Activated CD4-positive, alpha-beta memory T cell treated with anti-CD3 and anti-CD28 coated beads, Interleukin-2, amount 10 ng/mL, durations not matched to agents 7 days and 5 days (primary cell): Measurements from ENCODE around the gene NDUFS3. TPM values are rescaled to one million over a fixed set of nuclear protein-coding genes. Genes with fewer than 3 reads are reported as not detected.
"Not testable (repeated sequence)": the region's sequence is repeated elsewhere in the genome, so short reads cannot be mapped to it uniquely, and the experiment has no call there.

Source experiments
- CTCF ChIA-PET: fragments of 350-600 bp; sonication (Branson Sonifier 250); formaldehyde crosslinking; loops from one replicate; lab custom pipeline; 2021; ENCODE audit warnings: antibody characterized with exemption, inconsistent platforms; lab: Charles Lee
- POLR2A ChIA-PET: fragments of 350-600 bp; sonication (Branson Sonifier 250); formaldehyde crosslinking; loops from one replicate; lab custom pipeline; 2021; ENCODE audit warnings: antibody characterized with exemption; lab: Charles Lee
- DNase-seq: peaks from one replicate; pipeline ENCODE4 v3.0.0-alpha.2; 2020
- H3K27ac Mint-ChIP-seq: one replicate; pipeline ENCODE4 v1.8.0; 2021; ENCODE audit warnings: mild to moderate bottlenecking, mixed read lengths
- H3K27me3 Mint-ChIP-seq: one replicate; pipeline ENCODE4 v1.8.0; 2021; ENCODE audit warnings: mixed read lengths
- H3K36me3 Mint-ChIP-seq: one replicate; pipeline ENCODE4 v1.8.0; 2021; ENCODE audit warnings: low read depth, mixed read lengths
- H3K4me1 Mint-ChIP-seq: one replicate; pipeline ENCODE4 v1.8.0; 2021; ENCODE audit warnings: mixed read lengths
- H3K4me3 Mint-ChIP-seq: one replicate; pipeline ENCODE4 v1.8.0; 2021; ENCODE audit warnings: mild to moderate bottlenecking, mixed read lengths
- H3K9me3 Mint-ChIP-seq: one replicate; pipeline ENCODE4 v1.8.0; 2021; ENCODE audit warnings: mixed read lengths
- total RNA-seq, 2 experiments: library from RNA; stranded (reverse); gene quantifications; one replicate each; pipeline ENCODE4 v1.2.3, GENCODE V29; 2021

Gene NDUFS3
- total RNA-seq, result 10 to 100 TPM; 95.6 to 99.9 TPM

DNA sequence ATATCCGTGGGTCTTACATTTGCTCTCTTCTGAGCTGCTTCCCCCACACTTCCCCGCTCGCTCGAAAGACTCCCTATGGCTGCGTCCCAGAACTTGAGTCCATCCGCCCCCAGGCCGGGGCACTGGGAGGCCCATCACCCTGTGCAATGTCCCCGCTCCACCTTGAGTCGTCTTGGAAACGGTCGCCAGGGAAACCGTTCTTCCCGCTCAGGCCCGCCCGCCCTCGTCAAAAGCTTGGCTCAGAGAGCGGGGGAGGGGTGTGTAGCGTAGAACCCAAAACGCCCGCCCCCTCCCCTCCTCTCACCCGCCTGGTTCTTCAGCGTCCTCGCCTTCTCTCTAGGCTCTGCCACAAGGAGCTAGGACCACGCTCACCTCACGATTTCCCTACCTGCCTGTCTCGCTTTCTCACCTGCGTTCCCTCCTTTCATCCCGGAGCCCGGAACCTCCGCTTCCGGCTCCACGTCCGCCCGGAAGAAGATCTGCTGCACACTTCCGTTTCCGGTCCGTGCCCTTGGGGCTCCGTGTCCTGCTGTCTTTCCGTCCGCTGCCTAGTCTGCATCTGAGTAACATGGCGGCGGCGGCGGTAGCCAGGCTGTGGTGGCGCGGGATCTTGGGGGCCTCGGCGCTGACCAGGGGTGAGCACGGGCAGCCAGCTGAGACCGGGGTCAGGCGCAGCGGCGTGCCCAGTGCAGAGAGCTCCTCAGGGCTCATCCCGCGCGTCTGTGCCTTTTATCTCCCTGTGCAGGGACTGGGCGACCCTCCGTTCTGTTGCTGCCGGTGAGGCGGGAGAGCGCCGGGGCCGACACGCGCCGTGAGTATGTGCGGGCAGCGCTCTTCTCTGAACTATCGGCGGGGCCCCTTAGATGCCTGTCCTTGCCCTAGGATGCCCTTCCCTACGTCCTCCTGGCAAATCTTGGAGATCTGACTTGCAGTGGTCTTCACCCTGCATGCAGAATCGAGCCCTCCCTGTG lies at the start of gene NDUFS3, which contains the start of gene KBTBD4:
Gene NDUFS3, plus strand, starts transcription at position 551 of the 971 bp plus-strand sequence. Its CDS starts 18 bp downstream, at position 569.
Gene KBTBD4, minus strand, starts transcription at position 447 of the 971 bp plus-strand sequence. Its CDS starts 19 bp downstream, at position 428.
- CTCF ChIA-PET, result interaction anchor here (0.9 to 2.4 kb wide), 6 partner anchors 14 to 137 kb away, joined by 3 to 7 read pairs (median 4); partner anchors contain the start of genes AGBL2 and PTPMT1
- Mint-ChIP-seq H3K27ac (peak within 1 kb of the TSS; percentile 86), H3K36me3 (peaks cover 55% of the 10 kb centered on the region), H3K9me3 (no peaks in the 10 kb centered on the region), H3K4me1 (peaks cover 36% of the 10 kb centered on the region), H3K4me3 (peak within 1 kb of the TSS; percentile 91), H3K27me3 (no peaks in the 10 kb centered on the region)
- POLR2A ChIA-PET, result interaction anchor here (0.6 to 6.8 kb wide), 17 partner anchors 8 to 642 kb away, joined by 3 to 85 read pairs (median 5); partner anchors contain the start of genes ACP2, AGBL2, C1QTNF4 and CELF1
- DNase-seq, result peak; percentile 90

DNA sequence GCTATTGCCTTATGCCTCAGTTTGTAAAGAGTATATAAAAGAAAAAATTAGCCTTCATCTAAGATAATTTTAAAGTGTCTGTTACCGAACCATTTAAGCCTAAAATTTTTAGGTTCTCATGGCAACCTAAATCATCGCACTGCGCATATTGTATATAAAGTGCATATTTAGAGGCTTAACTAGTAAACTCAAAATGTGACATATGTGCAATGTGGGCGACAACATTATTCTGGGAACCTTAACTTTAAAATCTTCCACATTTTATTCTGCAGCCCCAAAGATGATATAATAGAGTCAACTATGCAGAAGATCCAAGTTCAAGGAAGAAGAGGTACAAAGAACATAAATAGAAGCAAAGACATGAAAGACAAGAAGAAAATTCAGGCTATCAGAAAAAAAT lies 48.9 kb upstream of the NDUFS3 start:
- DNase-seq, result no peak
- Mint-ChIP-seq H3K4me1 (peaks cover 21% of the 10 kb centered on the region), H3K4me3 (no peak overlapping the region), H3K9me3 (no peaks in the 10 kb centered on the region), H3K27me3 (no peaks in the 10 kb centered on the region), H3K36me3 (peaks cover 13% of the 10 kb centered on the region), H3K27ac (no peak overlapping the region)
- CTCF ChIA-PET, result interaction anchor here (1.6 kb wide), 1 partner anchor 10 kb away, joined by 6 read pairs; no protein-coding TSS in a partner anchor
- POLR2A ChIA-PET, result no interaction called here

DNA sequence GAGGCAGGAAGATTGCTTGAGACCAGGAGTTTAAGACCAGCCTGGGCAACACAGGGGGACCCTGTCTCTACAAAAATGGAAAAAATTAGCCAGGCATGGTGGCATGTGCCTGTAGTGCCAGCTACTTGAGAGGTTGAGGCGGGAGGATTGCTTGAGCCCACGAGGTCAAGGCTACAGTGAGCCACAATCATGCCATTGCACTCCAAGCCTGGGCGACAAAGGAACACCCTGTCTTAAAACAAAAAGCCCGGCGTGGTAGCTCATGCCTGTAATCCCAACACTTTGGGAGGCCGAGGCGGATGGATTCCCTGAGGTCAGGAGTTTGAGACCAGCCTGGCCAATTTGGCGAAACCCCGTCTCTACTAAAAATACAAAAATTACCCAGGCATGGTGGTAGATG lies 48.2 kb upstream of the NDUFS3 start:
- POLR2A ChIA-PET, H3K27ac Mint-ChIP-seq, H3K4me3 Mint-ChIP-seq, DNase-seq, H3K27me3 Mint-ChIP-seq, H3K9me3 Mint-ChIP-seq: not testable (repeated sequence)
- H3K4me1 Mint-ChIP-seq, result peaks cover 17% of the 10 kb centered on the region
- peaks cover 12% of the 10 kb centered on the region for H3K36me3 Mint-ChIP-seq
- CTCF ChIA-PET, result interaction anchor here (1.6 kb wide), 1 partner anchor 9 kb away, joined by 6 read pairs; no protein-coding TSS in a partner anchor

DNA sequence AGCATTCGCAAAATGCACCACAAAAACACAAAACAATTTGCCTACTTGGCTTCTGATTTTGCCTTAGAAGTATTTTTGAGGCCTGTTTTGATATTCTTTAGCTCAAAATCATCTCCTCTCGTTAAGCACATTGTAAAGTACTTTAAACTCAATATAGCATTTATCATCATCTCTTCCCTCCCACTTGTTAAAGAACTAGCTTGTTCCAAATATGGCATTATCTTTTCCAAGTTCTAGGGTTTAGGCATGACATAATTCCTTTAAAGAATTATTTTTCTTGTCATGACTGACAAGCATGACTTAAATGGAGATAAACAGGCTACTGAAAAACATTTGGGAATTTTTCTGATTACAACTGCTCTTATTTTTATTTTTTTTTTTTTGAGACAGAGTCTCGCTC lies 47.2 kb upstream of the NDUFS3 start:
- peaks cover 8% of the 10 kb centered on the region for H3K4me1 Mint-ChIP-seq

DNA sequence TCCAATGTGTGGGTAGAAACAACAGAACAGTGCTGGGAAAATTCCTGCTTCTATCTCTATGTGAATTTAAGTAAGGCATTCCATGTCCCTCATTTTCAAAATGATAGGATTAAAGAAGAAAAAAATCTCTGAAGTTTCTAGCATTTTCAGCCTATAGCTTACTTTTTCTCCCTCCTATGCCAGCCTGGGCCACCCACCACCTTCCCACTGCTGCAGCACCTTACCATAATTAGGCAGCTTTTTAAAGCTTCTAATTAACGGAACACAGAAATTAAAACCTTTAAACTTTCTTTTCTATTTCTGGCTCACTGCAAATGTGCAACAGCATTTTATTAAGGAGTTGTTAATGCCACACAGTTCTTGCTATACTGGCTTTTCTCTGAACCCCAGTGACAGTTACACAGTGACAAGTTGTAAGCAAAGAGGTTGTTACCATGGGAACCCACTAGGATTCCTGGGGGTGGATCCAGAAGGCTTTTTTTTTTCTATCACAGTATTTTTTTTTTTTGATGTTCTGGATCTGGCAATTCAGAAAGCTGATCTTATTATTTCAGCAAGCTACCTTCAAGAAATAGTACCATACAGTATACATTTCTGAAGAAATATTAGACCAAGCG lies 46.2 kb upstream of the NDUFS3 start:
- CTCF ChIA-PET, result interaction anchor here (0.6 to 1.3 kb wide), 2 partner anchors 18 to 158 kb away, joined by 3 read pairs; no protein-coding TSS in a partner anchor
- H3K4me1 Mint-ChIP-seq, result peaks cover 8% of the 10 kb centered on the region
- H3K9me3 Mint-ChIP-seq, result no peaks in the 10 kb centered on the region
- no peak for DNase-seq
- no peaks in the 10 kb centered on the region for H3K27me3 Mint-ChIP-seq
- no peak overlapping the region for H3K27ac Mint-ChIP-seq
- POLR2A ChIA-PET, result interaction anchor here (0.6 kb wide), 1 partner anchor 11 kb away, joined by 3 read pairs; no protein-coding TSS in a partner anchor
- peaks cover 14% of the 10 kb centered on the region for H3K36me3 Mint-ChIP-seq
- H3K4me3 Mint-ChIP-seq, result no peak overlapping the region

More for the DNA sequence above, 47.2 kb upstream of the NDUFS3 start:
- no peaks in the 10 kb centered on the region for H3K9me3 Mint-ChIP-seq
- ChIA-PET POLR2A (no interaction called here), CTCF (interaction anchor here (1.0 to 1.3 kb wide), 2 partner anchors 19 to 22 kb away, joined by 3 to 4 read pairs; partner anchors contain the start of gene CELF1)
- H3K36me3 Mint-ChIP-seq, result peaks cover 14% of the 10 kb centered on the region
- no peak overlapping the region for H3K27ac Mint-ChIP-seq
- H3K27me3 Mint-ChIP-seq, result no peaks in the 10 kb centered on the region
- no peak for DNase-seq
- H3K4me3 Mint-ChIP-seq, result no peak overlapping the region

DNA sequence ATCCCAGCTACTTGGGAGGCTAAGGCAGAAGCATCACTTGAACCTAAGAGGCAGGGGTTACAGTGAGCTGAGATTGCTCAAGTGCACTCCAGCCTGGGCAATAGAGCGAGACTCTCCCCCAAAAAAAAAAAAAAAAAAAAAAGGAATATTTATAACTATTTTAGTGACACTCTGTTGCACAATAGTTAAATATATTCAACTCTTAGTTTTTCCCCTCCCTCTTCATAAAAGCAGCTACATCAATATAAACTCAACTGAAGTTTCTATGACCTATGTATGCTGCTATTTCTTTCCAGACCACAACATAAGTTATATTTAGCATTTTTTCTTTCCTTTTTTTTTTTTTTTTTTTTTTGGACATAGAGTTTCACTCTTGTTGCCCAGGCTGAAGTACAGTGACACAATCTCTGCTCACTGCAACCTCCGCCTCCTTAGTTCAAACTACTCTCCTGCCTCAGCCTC lies 45.2 kb upstream of the NDUFS3 start:
- Mint-ChIP-seq H3K36me3 (peaks cover 16% of the 10 kb centered on the region), H3K27me3 (no peaks in the 10 kb centered on the region), H3K9me3 (no peaks in the 10 kb centered on the region), H3K27ac (no peak overlapping the region), H3K4me3 (no peak overlapping the region), H3K4me1 (peaks cover 12% of the 10 kb centered on the region)
- ChIA-PET POLR2A (interaction anchor here (1.2 kb wide), 1 partner anchor 19 kb away, joined by 4 read pairs; the partner anchor contains the start of gene CELF1), CTCF (interaction anchor here (0.6 to 1.5 kb wide), 4 partner anchors 10 to 79 kb away, joined by 3 to 4 read pairs (median 3); no protein-coding TSS in a partner anchor)
- no peak for DNase-seq

DNA sequence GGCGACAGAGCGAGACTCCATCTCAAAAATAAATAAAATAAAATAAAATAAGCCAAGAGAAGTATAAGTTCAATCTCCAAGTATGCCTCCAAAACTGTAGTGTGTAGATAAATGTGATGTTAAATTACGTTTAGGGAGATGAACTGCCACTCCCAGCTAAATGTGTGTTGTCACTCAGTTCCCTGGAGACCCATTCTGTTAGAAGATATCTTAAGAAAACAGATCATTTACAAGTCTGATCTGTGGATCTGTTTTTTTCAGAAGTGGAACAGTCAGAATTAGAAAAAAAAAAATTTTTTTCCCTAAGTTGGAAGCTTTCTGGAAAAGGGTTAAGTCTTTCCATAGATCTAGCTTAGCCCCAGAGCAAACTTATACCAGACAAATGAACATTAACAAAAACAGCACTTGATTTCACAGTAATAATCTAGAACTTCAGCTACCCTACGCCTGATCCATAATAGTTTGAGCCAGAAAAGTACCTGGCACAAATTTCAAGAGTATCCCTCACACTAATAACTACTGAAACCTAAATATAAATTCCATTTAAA lies 44.1 kb upstream of the NDUFS3 start:
- CTCF ChIA-PET, result interaction anchor here (0.7 to 1.5 kb wide), 3 partner anchors 11 to 52 kb away, joined by 3 to 4 read pairs (median 3); no protein-coding TSS in a partner anchor
- Mint-ChIP-seq H3K27ac (no peak overlapping the region), H3K4me1 (peaks cover 21% of the 10 kb centered on the region), H3K36me3 (peaks cover 18% of the 10 kb centered on the region), H3K9me3 (no peaks in the 10 kb centered on the region), H3K4me3 (no peak overlapping the region), H3K27me3 (no peaks in the 10 kb centered on the region)
- POLR2A ChIA-PET, result interaction anchor here (1.1 to 1.4 kb wide), 3 partner anchors 10 to 20 kb away, joined by 3 to 5 read pairs (median 4); partner anchors contain the start of gene CELF1
- DNase-seq, result no peak

DNA sequence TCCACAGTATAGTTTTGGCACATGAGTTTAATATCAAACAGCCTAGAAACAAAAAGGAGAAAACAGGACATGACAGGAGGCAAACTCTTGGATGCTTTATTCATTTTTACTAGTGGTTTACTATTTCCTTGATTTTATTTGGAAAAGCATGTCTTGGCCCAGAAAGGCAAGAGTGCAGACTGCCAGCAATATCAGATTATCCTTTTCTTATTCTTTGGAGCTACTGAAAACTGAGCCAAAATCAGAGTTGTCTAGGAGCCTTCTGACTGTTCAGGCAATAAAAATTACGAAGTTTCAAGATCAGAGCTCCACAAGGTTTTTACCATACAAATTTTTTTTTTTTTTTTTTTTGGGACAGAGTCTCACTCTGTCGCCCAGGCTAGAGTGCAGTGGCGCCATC lies 42.0 kb upstream of the NDUFS3 start:
- POLR2A ChIA-PET, result no interaction called here
- no peaks in the 10 kb centered on the region for H3K27me3 Mint-ChIP-seq
- H3K4me3 Mint-ChIP-seq, result no peak overlapping the region
- peaks cover 35% of the 10 kb centered on the region for H3K4me1 Mint-ChIP-seq
- H3K9me3 Mint-ChIP-seq, result no peaks in the 10 kb centered on the region
- H3K27ac Mint-ChIP-seq, result no peak overlapping the region
- CTCF ChIA-PET, result interaction anchor here (0.9 to 1.5 kb wide), 2 partner anchors 15 to 25 kb away, joined by 3 read pairs; no protein-coding TSS in a partner anchor
- DNase-seq, result no peak
- peaks cover 25% of the 10 kb centered on the region for H3K36me3 Mint-ChIP-seq

DNA sequence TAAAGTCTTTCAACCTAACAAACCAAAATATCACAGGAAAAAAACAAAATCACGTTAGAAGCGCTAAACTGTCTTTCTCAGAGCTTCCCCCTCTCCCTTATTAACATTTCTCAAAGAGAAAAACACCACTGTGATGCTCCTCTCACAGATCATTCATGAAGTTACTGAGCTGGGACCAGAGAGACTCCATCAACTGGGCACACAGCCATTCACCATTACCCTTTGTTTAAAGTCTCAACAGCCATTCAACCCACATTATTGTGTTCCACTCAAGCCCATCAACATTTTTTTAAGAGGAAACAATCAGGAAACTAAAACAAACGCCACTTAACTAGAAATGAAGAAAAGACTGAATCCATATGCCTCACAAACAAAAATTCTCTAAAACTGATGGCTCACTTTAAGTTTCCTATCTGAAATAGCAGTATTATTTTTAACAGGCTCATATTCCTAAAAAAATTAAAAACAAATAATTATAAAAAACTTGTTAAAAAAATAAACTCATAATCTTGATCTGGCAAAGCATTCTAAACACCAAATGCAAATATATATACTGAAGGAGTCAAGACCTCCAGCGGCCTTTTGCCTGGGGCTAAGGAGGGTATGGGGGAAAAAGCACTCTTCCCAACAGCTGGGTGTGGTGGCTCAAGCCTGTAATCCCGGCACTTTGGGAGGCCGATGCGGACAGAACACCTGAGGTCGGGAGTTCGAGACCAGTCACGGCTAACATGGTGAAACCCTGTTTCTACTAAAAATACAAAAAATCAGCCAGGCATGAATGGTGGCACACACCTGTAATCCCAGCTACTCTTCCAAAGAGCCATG lies 39.9 kb upstream of the NDUFS3 start:
- Mint-ChIP-seq H3K9me3 (no peaks in the 10 kb centered on the region), H3K36me3 (peaks cover 26% of the 10 kb centered on the region), H3K4me1 (peaks cover 47% of the 10 kb centered on the region), H3K4me3 (no peak overlapping the region), H3K27me3 (no peaks in the 10 kb centered on the region), H3K27ac (peak overlapping the region; percentile 16)
- ChIA-PET CTCF (interaction anchor here (0.6 to 1.7 kb wide), 3 partner anchors 8 to 14 kb away, joined by 3 to 6 read pairs (median 3); partner anchors contain the start of gene CELF1), POLR2A (interaction anchor here (1.2 to 4.1 kb wide), 4 partner anchors 13 to 227 kb away, joined by 3 to 33 read pairs (median 4); partner anchors contain the start of gene CELF1)
- no peak for DNase-seq

DNA sequence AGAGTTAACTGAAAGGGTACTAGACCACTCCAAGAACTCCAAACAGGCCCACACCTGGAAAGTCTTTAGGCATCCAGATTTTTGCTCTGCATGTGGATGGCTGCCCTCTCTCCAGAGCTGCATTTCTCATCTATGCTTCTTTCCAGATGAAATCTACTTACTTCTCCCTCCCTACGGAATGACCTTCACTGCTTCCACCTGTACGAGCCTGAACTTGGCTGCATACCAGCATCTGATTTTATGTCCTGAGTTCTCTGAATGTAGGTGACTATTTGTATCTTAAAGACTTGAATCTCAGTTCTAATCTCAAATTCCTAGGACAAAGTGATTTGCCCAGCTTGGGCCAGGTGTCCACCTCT lies 39.2 kb upstream of the NDUFS3 start:
- CTCF ChIA-PET, result interaction anchor here (0.9 to 3.0 kb wide), 6 partner anchors 9 to 416 kb away, joined by 3 to 17 read pairs (median 4); partner anchors contain the start of gene CELF1
- Mint-ChIP-seq H3K4me1 (peaks cover 54% of the 10 kb centered on the region), H3K27ac (peak overlapping the region; percentile 76), H3K36me3 (peaks cover 30% of the 10 kb centered on the region), H3K9me3 (no peaks in the 10 kb centered on the region), H3K27me3 (no peaks in the 10 kb centered on the region), H3K4me3 (no peak overlapping the region)
- POLR2A ChIA-PET, result interaction anchor here (1.2 to 4.1 kb wide), 6 partner anchors 12 to 325 kb away, joined by 3 to 33 read pairs (median 4); partner anchors contain the start of genes CELF1, DDB2 and PTPMT1
- no peak for DNase-seq

DNA sequence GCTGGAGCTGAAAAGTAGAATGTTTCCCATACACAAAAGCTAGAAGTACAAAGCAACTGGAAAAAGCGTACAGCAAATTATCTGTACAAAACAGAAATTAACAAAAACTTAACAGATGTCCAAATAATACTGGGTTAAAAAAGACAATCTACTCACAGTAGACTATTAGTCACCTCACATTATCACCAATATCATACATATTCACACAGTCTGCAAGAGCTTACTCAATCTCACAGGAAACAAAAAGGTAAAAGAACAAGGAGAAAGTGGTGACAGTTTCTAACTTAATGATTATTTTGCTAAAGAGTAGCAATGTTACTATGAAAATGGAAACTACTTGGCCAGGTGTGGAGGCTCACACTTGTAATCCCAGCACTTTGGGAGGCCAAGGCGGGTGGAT lies 37.8 kb upstream of the NDUFS3 start:
- POLR2A ChIA-PET, result interaction anchor here (1.4 to 4.1 kb wide), 4 partner anchors 10 to 326 kb away, joined by 3 to 33 read pairs (median 4); partner anchors contain the start of genes CELF1, DDB2 and PTPMT1
- no peak overlapping the region for H3K4me3 Mint-ChIP-seq
- no peaks in the 10 kb centered on the region for H3K9me3 Mint-ChIP-seq
- no peaks in the 10 kb centered on the region for H3K27me3 Mint-ChIP-seq
- H3K36me3 Mint-ChIP-seq, result peaks cover 24% of the 10 kb centered on the region
- H3K4me1 Mint-ChIP-seq, result peaks cover 52% of the 10 kb centered on the region
- DNase-seq, result no peak
- CTCF ChIA-PET, result interaction anchor here (0.6 to 3.0 kb wide), 5 partner anchors 10 to 169 kb away, joined by 3 to 17 read pairs (median 3); no protein-coding TSS in a partner anchor
- H3K27ac Mint-ChIP-seq, result peak overlapping the region; percentile 76
